Glomerular visceral epithelial cell (primary cell): ENCODE data around the gene RNF5.
A peak's percentile ranks its signal among the peaks of the same experiment; 100 is the strongest.
"Not testable (repeated sequence)": the region's sequence is repeated elsewhere in the genome, so short reads cannot be mapped to it uniquely, and the experiment has no call there.

Experiments used
- DNase-seq: peaks from one replicate; pipeline ENCODE4 v3.0.0-alpha.2; 2016; ENCODE audit errors: extremely low spot score

RNF5 gene

GRCh38 chr6:32189069-32189741 lies 11.0 kb downstream of the RNF5 start:
- DNase-seq = no peak

GRCh38 chr6:32189742-32190053 lies 11.5 kb downstream of the RNF5 start:
- DNase-seq = no peak

- peak; percentile 95 for DNase-seq
Measured at GRCh38 chr6:32190054-32190851, 12.0 kb downstream of the RNF5 start, which contains the start of gene PBX2. TSS of gene PBX2 (minus strand) at chr6:32190202. CDS start at chr6:32189915, 287 bp downstream.

- no peak for DNase-seq
Measured at GRCh38 chr6:32190911-32191677, 12.9 kb downstream of the RNF5 start.

GRCh38 chr6:32191696-32192607 lies 13.7 kb downstream of the RNF5 start:
- DNase-seq = no peak

- DNase-seq = no peak
Measured at GRCh38 chr6:32192608-32193039, 14.4 kb downstream of the RNF5 start, which contains the start of gene GPSM3. TSS of gene GPSM3 (minus strand) at chr6:32192643. CDS start at chr6:32192513, 130 bp downstream.

GRCh38 chr6:32193096-32193495 lies 14.9 kb downstream of the RNF5 start:
- DNase-seq = not testable (repeated sequence)

- no peak for DNase-seq
Measured at GRCh38 chr6:32194388-32194787, 16.2 kb downstream of the RNF5 start.

- peak; percentile 47 for DNase-seq
Measured at GRCh38 chr6:32194825-32195651, 16.8 kb downstream of the RNF5 start.

- peak; percentile 100 for DNase-seq
Measured at GRCh38 chr6:32195652-32195901, 17.4 kb downstream of the RNF5 start.

- DNase-seq = peak; percentile 80
Measured at GRCh38 chr6:32195902-32196681, 17.9 kb downstream of the RNF5 start.

GRCh38 chr6:32196682-32197616 lies 18.7 kb downstream of the RNF5 start:
- DNase-seq = no peak

- DNase-seq = no peak
Measured at GRCh38 chr6:32198345-32198696, 20.1 kb downstream of the RNF5 start.

GRCh38 chr6:32198866-32199265 lies 20.7 kb downstream of the RNF5 start:
- DNase-seq = no peak

- no peak for DNase-seq
Measured at GRCh38 chr6:32200711-32201475, 22.7 kb downstream of the RNF5 start.

GRCh38 chr6:32202186-32202585 lies 24.0 kb downstream of the RNF5 start:
- DNase-seq = no peak

GRCh38 chr6:32203426-32204267 lies 25.4 kb downstream of the RNF5 start:
- no peak for DNase-seq
